Thoracic aorta (tissue), 2 donors: ENCODE results near the gene KRT73. TPM values are rescaled to one million over a fixed set of nuclear protein-coding genes. Genes with fewer than 3 reads are reported as not detected.

Experiments
- ATAC-seq: fragments of 150-250 bp; one replicate; pipeline ENCODE4 v1.8.0; 2017; ENCODE audit warnings: low read depth; ENCODE audit not compliant: insufficient number of reproducible peaks, low FRiP score
- DNase-seq: peaks from one replicate; pipeline ENCODE4 v3.0.0-alpha.2; 2020; ENCODE audit warnings: low spot score
- H3K27ac ChIP-seq, 2 donors: fragments of 200-600 bp; sonication (generic); 1 replicate in 1 of 2; 2 replicates in 1 of 2; pipeline ENCODE4 v1.5.1; 2016; ENCODE audit warnings: mild to moderate bottlenecking in 2 of 2, moderate library complexity in 2 of 2
- H3K27me3 ChIP-seq: fragments of 200-600 bp; sonication (generic); replicated peaks from 2 replicates; pipeline ENCODE4 v1.6.0; 2016; ENCODE audit warnings: mild to moderate bottlenecking; ENCODE audit not compliant: insufficient read depth
- H3K36me3 ChIP-seq: fragments of 200-600 bp; sonication (generic); one replicate; pipeline ENCODE4 v1.5.1; 2016
- H3K4me1 ChIP-seq, 2 donors: fragments of 200-600 bp; sonication (generic); 1 replicate in 1 of 2; 2 replicates in 1 of 2; pipeline versions ENCODE4 v1.5.1 to v1.6.0; 2016; ENCODE audit warnings: low read depth in 2 of 2, mild to moderate bottlenecking in 1 of 2; ENCODE audit not compliant: control insufficient read depth in 1 of 2
- H3K4me3 ChIP-seq: fragments of 200-600 bp; sonication (generic); 2 replicates; pipeline ENCODE4 v1.5.1; 2016; ENCODE audit warnings: mild to moderate bottlenecking
- H3K9me3 ChIP-seq: fragments of 200-600 bp; sonication (generic); 2 replicates; pipeline ENCODE4 v1.5.1; 2016
- CTCF ChIP-seq: fragments of 200-600 bp; sonication (generic); IDR thresholded peaks from one replicate; pipeline ENCODE4 v1.5.1; 2019; ENCODE audit warnings: antibody characterized with exemption
- total RNA-seq, 2 donors: library from RNA; depleted of rRNA; stranded (reverse); fragments of >200 nt; gene quantifications; one replicate each; pipeline versions ENCODE4 v1.1.0 to v1.2.3, GENCODE V29; 2016

The KRT73 gene
- total RNA-seq, 2 donors from 2014 or later = not detected

GRCh38 chr12:52602552-52602951 lies 15.8 kb downstream of the KRT73 start:
- H3K27ac ChIP-seq = no peak overlapping the region
- H3K9me3 ChIP-seq = no peaks in the 10 kb centered on the region
- H3K27me3 ChIP-seq = no peaks in the 10 kb centered on the region
- DNase-seq (no peak), ATAC-seq (no peak)
- no peak overlapping the region for H3K4me3 ChIP-seq
- TF ChIP-seq CTCF = no peak
- no peaks in the 10 kb centered on the region for H3K4me1 ChIP-seq
- H3K36me3 ChIP-seq = no peaks in the 10 kb centered on the region

- Histone ChIP-seq H3K9me3 (no peaks in the 10 kb centered on the region), H3K4me1 (no peaks in the 10 kb centered on the region), H3K27me3 (no peaks in the 10 kb centered on the region), H3K4me3 (no peak overlapping the region), H3K27ac (no peak overlapping the region), H3K36me3 (no peaks in the 10 kb centered on the region)
- ATAC-seq = no peak
- no peak for TF ChIP-seq CTCF
- DNase-seq = no peak
These were observed 16.7 kb downstream of the KRT73 start for GRCh38 chr12:52601671-52602070.

GRCh38 chr12:52600941-52601481 lies 17.3 kb downstream of the KRT73 start, which contains the start of gene KRT72:
Gene KRT72 (minus strand): TSS chr12:52601463. CDS start chr12:52601452, 11 bp downstream.
- Histone ChIP-seq H3K4me3 (no peak within 1 kb of the TSS), H3K36me3 (no peaks in the 10 kb centered on the region), H3K4me1 (no peaks in the 10 kb centered on the region), H3K27ac (no peak within 1 kb of the TSS), H3K27me3 (no peaks in the 10 kb centered on the region), H3K9me3 (no peaks in the 10 kb centered on the region)
- ATAC-seq (no peak), DNase-seq (no peak)
- TF ChIP-seq CTCF = no peak

DNA sequence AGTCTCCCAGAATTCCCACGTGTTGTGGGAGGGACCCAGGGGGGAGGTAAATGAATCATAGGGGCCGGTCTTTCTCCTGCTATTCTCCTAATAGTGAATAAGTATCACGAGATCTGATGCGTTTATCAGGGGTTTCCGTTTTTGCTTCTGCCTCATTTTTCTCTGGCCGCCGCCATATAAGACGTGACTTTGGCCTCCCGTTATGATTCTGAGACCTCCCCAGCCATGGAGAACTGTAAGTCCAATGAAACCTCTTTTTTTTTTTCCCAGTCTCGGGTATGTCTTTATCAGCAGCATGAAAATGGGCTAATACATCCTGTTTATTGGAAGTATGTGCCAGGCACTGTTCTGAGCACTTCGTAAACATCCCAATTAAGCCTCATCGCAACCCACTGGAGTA lies 17.9 kb downstream of the KRT73 start:
- no peaks in the 10 kb centered on the region for H3K36me3 ChIP-seq
- DNase-seq (no peak), ATAC-seq (no peak)
- no peaks in the 10 kb centered on the region for H3K27me3 ChIP-seq
- no peak overlapping the region for H3K27ac ChIP-seq
- TF ChIP-seq CTCF = no peak
- H3K4me3 ChIP-seq = no peak overlapping the region
- no peaks in the 10 kb centered on the region for H3K4me1 ChIP-seq
- H3K9me3 ChIP-seq = no peaks in the 10 kb centered on the region

- DNase-seq (no peak), ATAC-seq (no peak)
- Histone ChIP-seq H3K27me3 (no peaks in the 10 kb centered on the region), H3K4me1 (no peaks in the 10 kb centered on the region), H3K4me3 (no peak overlapping the region), H3K27ac (no peak overlapping the region), H3K36me3 (no peaks in the 10 kb centered on the region), H3K9me3 (no peaks in the 10 kb centered on the region)
- TF ChIP-seq CTCF = no peak
These were observed 18.3 kb downstream of the KRT73 start for GRCh38 chr12:52600071-52600470.
